Right forelimb (tissue), 1 donor: Measurements from ENCODE around the gene PDCD2L.
"Not testable (repeated sequence)": the region's sequence is repeated elsewhere in the genome, so short reads cannot be mapped to it uniquely, and the experiment has no call there.

Experiments used
- DNase-seq: peaks from one replicate; pipeline ENCODE4 v3.0.0-alpha.2; 2018

PDCD2L gene, protein sequence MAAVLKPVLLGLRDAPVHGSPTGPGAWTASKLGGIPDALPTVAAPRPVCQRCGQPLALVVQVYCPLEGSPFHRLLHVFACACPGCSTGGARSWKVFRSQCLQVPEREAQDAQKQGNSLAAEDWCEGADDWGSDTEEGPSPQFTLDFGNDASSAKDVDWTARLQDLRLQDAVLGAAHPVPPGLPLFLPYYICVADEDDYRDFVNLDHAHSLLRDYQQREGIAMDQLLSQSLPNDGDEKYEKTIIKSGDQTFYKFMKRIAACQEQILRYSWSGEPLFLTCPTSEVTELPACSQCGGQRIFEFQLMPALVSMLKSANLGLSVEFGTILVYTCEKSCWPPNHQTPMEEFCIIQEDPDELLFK

DNA sequence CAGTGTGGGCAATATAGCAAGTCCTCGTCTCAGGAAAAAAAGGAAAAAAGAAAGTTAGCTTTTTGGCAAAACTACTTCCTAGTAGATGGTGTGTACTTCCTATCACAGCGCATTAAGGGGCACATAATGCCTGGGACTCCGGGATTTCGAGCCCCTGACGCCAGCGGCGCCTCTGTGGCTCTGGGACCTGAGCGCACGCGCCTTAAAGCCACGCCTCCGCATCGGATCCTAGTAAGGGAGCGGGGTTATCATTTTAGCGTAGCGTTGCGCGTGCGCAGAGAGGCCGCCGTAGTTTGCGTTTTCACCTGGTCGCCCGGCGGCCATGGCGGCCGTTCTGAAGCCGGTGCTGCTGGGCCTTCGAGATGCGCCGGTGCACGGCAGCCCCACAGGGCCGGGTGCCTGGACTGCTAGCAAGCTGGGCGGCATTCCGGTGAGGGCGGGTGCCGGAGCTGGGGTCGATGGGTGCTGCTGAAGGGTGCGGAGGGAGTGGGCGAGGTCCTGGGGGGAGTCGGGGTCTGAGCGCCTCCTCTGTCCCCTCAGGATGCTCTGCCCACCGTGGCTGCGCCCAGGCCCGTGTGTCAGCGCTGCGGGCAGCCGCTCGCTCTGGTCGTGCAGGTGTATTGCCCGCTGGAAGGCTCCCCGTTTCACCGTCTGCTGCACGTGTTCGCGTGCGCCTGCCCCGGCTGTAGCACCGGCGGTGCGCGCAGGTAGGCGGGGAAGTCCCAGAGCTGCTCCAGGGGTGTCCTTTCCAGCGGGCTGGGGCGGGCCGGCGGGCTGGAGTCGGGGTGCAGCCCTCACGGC lies at the start of gene PDCD2L:
PDCD2L (plus strand) TSS at position 291 of the 801 bp plus-strand sequence; CDS start at position 323, 32 bp downstream.
- DNase-seq, result peak; percentile 90

- DNase-seq, result no peak
These were observed 49.0 kb upstream of the PDCD2L start for GRCh38 chr19:34355201-34355600.

DNA sequence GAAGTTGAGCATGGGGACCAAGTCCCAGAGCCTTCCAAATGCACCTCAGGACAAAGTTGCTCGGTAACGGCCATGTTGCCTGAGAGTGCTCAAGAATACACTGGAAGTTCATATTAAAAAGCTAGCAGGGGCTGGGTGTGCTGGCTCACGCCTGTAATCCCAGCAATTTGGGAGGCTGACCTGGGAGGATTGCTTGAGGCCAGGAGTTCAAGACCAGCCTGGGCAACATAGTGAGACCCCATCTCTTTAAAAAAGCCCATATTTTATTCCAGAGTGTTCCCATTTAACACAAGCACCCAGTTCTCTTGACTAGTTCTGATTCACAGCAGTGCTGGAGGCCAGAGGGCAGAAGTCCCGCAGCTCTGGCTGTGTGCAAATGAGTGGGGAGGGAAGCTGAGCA lies 47.3 kb upstream of the PDCD2L start:
- no peak for DNase-seq

DNA sequence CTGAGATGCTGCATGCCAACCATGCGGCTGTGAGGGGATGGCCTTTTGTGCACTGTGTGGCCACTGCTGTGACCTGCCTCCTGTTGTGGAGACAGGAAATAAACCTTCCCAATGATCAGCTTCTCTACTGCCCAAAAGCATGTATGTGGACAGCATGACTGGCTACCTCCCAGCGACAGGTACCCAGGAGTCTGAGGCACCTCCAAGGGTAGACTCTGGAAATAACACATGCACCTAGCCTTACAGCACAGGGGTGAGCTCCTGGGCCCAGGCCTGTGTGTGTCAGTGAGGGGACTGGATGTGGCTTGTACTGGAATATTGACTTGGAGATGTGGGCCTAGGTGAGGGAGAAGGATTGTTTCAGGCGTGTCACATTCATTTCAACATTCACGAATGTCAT lies 46.8 kb upstream of the PDCD2L start:
- no peak for DNase-seq

DNA sequence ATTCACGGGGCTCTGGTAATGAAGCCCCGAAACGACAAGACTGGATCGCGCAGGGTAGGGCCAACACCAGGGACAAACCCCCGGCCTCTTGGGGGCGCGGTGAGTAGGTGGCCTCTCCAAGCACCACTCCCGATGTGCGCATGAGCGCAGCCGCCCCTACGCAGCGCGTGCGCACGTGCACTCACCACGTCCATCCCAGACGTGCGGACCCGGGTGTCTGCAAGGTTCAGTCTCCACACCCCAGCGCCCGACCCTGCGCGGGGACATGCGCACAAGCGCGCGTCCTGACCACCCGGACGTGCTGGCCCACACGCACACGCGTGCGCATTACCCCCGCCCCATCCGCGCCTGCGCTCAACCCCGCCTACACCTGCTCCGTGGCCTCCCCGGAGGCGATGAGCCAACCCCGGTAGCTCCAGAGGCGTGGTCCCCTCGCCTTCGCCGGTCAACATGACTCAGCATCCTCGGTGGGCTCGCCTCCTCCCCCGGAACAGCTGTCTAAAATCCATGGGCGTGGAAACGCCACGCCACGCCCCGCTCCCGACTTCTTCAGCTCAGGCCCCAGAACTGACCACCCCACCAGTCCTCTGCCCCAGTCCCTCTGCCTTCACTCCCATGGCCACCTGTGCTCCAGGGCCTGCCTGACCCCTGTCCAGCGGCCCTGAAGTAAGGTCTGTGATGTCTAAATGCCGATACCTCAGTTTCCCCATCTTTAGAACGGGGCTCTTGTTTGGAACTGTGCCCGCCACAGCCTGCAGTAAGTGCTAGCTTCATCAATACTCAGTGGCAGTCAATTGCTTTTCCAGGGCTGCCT lies 44.9 kb upstream of the PDCD2L start:
- peak; percentile 98 for DNase-seq

DNA sequence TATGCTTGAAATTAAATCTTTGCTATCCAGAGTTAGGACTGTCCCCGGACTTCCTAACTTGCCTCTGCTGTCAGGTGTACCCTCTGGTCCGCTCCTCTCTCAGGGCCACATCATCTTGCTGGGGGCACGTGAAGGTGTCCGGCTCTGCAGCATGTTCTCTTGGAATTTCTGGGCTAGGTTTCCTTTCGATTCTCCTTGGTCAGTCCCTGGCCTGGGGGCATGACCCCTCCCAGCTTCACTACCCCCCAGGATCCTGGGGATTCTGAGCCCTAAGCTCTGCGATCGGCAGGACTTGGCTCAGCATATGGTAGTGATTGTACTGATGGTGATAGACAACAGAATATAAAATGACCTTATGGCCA lies 44.3 kb upstream of the PDCD2L start:
- no peak for DNase-seq

DNA sequence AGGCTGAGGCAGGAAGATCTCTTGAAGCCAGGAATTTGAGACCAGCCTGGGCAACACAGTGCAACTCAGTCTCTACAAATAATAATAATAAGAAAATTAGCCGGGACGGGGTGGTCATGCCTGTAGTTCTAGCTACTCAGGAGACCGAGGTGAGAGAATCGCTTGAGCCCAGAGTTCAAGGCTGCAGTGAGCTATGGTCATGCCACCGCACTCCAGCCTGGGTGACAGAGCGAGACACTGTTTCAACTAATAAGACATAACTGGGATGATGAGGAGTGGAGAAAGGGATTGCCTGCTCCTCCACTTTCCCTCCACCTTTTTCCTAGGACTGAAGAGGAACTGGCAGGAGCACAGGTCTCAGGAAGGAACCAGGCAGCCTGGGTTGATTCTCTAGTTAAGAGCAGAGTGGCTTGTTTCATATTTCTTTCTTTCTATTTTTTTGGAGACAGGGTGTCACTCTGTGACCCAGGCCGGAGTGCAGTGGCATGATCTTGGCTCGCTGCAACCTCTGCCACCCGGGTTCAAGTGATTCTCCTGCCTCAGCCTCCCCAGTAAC lies 43.8 kb upstream of the PDCD2L start:
- DNase-seq, result no peak

GRCh38 chr19:34362679-34363069 lies 41.5 kb upstream of the PDCD2L start:
- no peak for DNase-seq

GRCh38 chr19:34363094-34363493 lies 41.1 kb upstream of the PDCD2L start:
- DNase-seq, result no peak

GRCh38 chr19:34363930-34364329 lies 40.3 kb upstream of the PDCD2L start:
- DNase-seq, result no peak

DNA sequence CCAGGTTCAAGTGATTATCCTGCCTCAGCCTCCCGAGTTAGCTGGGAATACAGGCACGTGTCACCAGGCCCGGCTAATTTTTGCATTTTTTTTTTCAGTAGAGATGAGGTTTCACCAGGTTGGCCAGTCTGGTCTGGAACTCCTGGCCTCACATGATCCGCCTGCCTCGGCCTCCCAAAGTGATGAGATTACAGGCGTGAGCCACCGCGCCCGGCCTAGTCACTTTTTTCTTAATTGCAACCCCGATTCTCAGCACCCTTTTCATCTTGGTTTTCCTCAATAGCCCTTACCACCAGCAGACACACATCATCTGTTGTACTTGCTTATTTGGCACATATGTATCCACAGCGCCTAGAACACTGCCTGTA lies 39.8 kb upstream of the PDCD2L start:
- no peak for DNase-seq

- peak; percentile 77 for DNase-seq
These were observed 39.3 kb upstream of the PDCD2L start, which contains the start of gene GPI for GRCh38 chr19:34364830-34365462. TSS of gene GPI (plus strand) at chr19:34365196. CDS start at chr19:34365267, 71 bp downstream.

DNA sequence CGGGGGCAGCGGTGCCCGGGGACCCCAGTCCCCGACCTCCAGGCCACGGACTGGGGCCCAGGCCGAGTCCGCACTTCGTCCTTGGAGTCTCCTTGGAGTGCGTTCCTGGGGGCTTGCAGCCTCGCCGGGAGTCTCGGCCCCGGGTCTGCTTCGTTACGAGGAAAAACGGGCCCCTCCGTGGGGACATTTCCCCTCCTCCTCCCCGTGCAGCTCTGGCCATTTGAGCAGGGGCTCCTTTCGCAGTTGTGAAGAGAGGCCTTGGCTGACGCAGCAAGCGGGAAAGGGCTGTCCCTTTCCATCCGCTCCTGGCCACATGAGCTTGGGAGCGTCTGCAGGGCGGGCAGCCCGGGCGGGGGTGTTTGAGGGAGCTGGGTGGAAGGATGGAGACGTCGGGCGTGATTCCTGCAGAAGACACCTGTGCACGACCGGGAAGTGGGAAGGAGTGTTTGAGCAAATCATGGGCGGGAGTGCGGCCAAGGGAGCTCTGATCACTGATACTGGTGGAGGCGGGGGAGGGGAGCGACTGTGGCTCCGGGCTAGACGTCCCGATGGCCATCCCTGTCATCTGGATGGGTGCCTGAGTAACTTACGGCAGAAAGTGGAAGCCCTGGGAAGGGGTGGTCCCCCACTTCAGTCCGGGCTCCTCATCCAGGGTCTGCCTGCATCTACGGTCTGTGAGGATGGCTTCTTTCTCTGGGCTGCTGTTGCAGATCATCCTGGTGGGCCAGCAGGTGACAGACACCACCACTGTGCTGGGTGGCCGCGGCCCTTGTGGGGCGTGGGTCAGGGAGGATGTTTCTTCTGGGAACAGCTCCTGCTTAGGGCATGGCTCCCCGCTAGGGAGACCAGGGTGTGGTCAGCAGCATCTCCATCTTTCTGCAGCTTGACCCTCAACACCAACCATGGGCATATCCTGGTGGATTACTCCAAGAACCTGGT lies 38.5 kb upstream of the PDCD2L start:
- DNase-seq, result peak; percentile 59

GRCh38 chr19:34366738-34367623 lies 37.2 kb upstream of the PDCD2L start:
- no peak for DNase-seq

GRCh38 chr19:34367624-34367957 lies 36.6 kb upstream of the PDCD2L start:
- no peak for DNase-seq

DNA sequence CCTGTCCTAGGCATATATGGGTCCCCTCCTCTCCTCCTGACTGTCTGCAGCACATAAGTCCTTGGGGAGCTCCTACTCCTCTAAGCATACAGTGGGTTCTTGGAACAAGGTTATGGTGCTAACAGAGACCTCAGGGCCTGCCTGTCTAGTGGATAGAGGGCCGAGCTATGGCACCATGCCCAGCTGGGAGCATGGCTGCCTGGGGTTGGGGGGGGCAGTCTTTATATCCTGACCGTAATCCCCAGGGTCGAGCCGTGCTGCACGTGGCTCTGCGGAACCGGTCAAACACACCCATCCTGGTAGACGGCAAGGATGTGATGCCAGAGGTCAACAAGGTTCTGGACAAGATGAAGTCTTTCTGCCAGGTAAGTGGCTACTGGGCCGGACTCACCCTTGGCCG lies 35.9 kb upstream of the PDCD2L start:
- DNase-seq, result no peak

DNA sequence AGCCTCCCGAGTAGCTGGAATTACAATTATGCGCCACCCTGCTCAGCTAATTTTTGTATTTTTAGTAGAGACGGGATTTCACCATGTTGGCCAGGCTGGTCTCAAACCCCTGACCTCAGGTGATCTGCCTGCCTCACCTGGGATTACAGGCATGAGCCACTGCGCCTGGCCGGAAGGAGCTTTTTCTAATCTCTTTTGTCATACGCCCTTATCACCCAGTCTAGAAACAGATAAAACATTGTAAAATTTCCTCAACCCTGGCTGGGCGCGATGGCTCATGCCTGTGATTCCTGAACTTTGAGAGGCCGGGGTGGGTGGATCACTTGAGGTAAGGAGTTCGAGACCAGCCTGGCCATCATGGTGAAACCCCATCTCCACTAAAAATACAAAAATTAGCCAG lies 35.0 kb upstream of the PDCD2L start:
- not testable (repeated sequence) for DNase-seq

GRCh38 chr19:34370117-34370516 lies 34.1 kb upstream of the PDCD2L start:
- no peak for DNase-seq

- no peak for DNase-seq
These were observed 33.2 kb upstream of the PDCD2L start for GRCh38 chr19:34370983-34371382.

GRCh38 chr19:34373601-34374288 lies 30.5 kb upstream of the PDCD2L start:
- no peak for DNase-seq
